ENCODE measurements around the gene CCR8. TPM values are rescaled to one million over a fixed set of nuclear protein-coding genes. Genes with fewer than 3 reads are reported as not detected.

CCR8 gene
- total RNA-seq, 1 donor from 2014 or later, result not detected

GRCh38 chr3:39378957-39379777 is 49.7 kb downstream of the CCR8 start:
- peaks cover 8% of the 10 kb centered on the region for H3K4me1 ChIP-seq
- intact Hi-C loops (cut with DNase I), result no loop called here
- H3K36me3 ChIP-seq, result no peaks in the 10 kb centered on the region
- no peak overlapping the region for H3K27ac ChIP-seq
- DNase-seq (ENCODE audit: extremely low spot score in 2 of 2), result no peak
- H3K9me3 ChIP-seq, result no peaks in the 10 kb centered on the region
- TF ChIP-seq POLR2AphosphoS5 (IDR thresholded peaks at IDR 0.05; ENCODE audit: insufficient read depth in 1 of 2, low read depth in 1 of 2) (no peak), POLR2A (IDR thresholded peaks at IDR 0.05) (no peak), CTCF (IDR thresholded peaks at IDR 0.05) (no peak)
- H3K4me3 ChIP-seq, result no peak overlapping the region
- H3K27me3 ChIP-seq, result no peaks in the 10 kb centered on the region

GRCh38 chr3:39379778-39380155 is 50.3 kb downstream of the CCR8 start:
- no peak for DNase-seq (ENCODE audit: extremely low spot score in 2 of 2)
- no peak overlapping the region for H3K4me3 ChIP-seq
- no peaks in the 10 kb centered on the region for H3K27me3 ChIP-seq
- intact Hi-C loops (cut with DNase I), result no loop called here
- peaks cover 13% of the 10 kb centered on the region for H3K4me1 ChIP-seq
- H3K9me3 ChIP-seq, result no peaks in the 10 kb centered on the region
- no peak for TF ChIP-seq POLR2AphosphoS5 (IDR thresholded peaks at IDR 0.05; ENCODE audit: insufficient read depth in 1 of 2, low read depth in 1 of 2)
- TF ChIP-seq POLR2A (IDR thresholded peaks at IDR 0.05), result no peak
- TF ChIP-seq CTCF (IDR thresholded peaks at IDR 0.05), result no peak
- no peaks in the 10 kb centered on the region for H3K36me3 ChIP-seq
- no peak overlapping the region for H3K27ac ChIP-seq

- H3K4me3 ChIP-seq, result no peak overlapping the region
- peaks cover 28% of the 10 kb centered on the region for H3K4me1 ChIP-seq
- intact Hi-C loops (cut with DNase I), result no loop called here
- TF ChIP-seq CTCF (IDR thresholded peaks at IDR 0.05), result no peak
- no peak for TF ChIP-seq POLR2AphosphoS5 (IDR thresholded peaks at IDR 0.05; ENCODE audit: insufficient read depth in 1 of 2, low read depth in 1 of 2)
- TF ChIP-seq POLR2A (IDR thresholded peaks at IDR 0.05), result no peak
- no peaks in the 10 kb centered on the region for H3K27me3 ChIP-seq
- no peak overlapping the region for H3K27ac ChIP-seq
- H3K36me3 ChIP-seq, result no peaks in the 10 kb centered on the region
- H3K9me3 ChIP-seq, result no peaks in the 10 kb centered on the region
- DNase-seq (ENCODE audit: extremely low spot score in 2 of 2), result no peak
Measured at GRCh38 chr3:39381432-39381831, 51.9 kb downstream of the CCR8 start.

Other genes starting within 250 kb of the CCR8 start
- 45.9 TPM for gene GORASP1, start 222.1 kb upstream of the CCR8 start, total RNA-seq
- 8.8 TPM for gene TTC21A, start 222.0 kb upstream of the CCR8 start, total RNA-seq
- gene CSRNP1, start 176.1 kb upstream of the CCR8 start, total RNA-seq, result 99.7 TPM
- not detected for gene XIRP1, start 137.1 kb upstream of the CCR8 start, total RNA-seq
- not detected for gene CX3CR1, start 49.7 kb upstream of the CCR8 start, total RNA-seq
- 20.6 TPM for gene SLC25A38, start 53.7 kb downstream of the CCR8 start, total RNA-seq
- gene RPSA, start 77.0 kb downstream of the CCR8 start, total RNA-seq, result 1,049 TPM
- not detected for gene MOBP, start 138.0 kb downstream of the CCR8 start, total RNA-seq

All from vagina (tissue), 2 donors.